HS-27A (cell line): ENCODE measurements around the gene PRPSAP2.
"Not testable (repeated sequence)": the region's sequence is repeated elsewhere in the genome, so short reads cannot be mapped to it uniquely, and the experiment has no call there.

ENCODE experiments used
- DNase-seq: peaks from one replicate; pipeline ENCODE4 v3.0.0-alpha.2; 2012; ENCODE audit warnings: low read depth, missing footprints

The PRPSAP2 gene

DNA sequence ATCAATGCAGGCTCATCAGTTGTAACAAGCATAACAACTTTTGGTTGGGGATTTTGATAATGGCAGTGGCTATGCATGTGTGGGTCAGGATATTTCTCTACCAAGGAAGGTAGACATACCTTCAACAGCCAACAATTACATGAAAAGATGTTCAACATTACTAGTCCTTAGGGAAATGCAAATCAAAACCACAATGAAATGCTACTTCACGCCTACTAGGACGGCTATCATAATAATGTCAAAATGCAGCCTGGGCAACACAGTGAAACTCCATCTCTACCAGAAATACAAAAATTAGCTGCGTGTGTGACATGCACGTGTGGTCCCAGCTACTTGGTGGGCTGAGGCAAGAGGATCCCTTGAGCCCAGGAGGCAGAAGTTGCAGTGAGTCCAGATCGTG, 86.7 kb downstream of the PRPSAP2 start:
- no peak for DNase-seq

GRCh38 chr17:18946536-18946935, 88.6 kb downstream of the PRPSAP2 start:
- no peak for DNase-seq

- DNase-seq: no peak
Measured at GRCh38 chr17:18947866-18948265, 89.9 kb downstream of the PRPSAP2 start.

- DNase-seq: no peak
Measured at GRCh38 chr17:18948476-18949006, 90.6 kb downstream of the PRPSAP2 start.

- no peak for DNase-seq
Measured at GRCh38 chr17:18949566-18949965, 91.6 kb downstream of the PRPSAP2 start.

- DNase-seq: no peak
Measured at GRCh38 chr17:18950346-18950745, 92.4 kb downstream of the PRPSAP2 start.

- DNase-seq: no peak
Measured at GRCh38 chr17:18950944-18951905, 93.3 kb downstream of the PRPSAP2 start.

DNA sequence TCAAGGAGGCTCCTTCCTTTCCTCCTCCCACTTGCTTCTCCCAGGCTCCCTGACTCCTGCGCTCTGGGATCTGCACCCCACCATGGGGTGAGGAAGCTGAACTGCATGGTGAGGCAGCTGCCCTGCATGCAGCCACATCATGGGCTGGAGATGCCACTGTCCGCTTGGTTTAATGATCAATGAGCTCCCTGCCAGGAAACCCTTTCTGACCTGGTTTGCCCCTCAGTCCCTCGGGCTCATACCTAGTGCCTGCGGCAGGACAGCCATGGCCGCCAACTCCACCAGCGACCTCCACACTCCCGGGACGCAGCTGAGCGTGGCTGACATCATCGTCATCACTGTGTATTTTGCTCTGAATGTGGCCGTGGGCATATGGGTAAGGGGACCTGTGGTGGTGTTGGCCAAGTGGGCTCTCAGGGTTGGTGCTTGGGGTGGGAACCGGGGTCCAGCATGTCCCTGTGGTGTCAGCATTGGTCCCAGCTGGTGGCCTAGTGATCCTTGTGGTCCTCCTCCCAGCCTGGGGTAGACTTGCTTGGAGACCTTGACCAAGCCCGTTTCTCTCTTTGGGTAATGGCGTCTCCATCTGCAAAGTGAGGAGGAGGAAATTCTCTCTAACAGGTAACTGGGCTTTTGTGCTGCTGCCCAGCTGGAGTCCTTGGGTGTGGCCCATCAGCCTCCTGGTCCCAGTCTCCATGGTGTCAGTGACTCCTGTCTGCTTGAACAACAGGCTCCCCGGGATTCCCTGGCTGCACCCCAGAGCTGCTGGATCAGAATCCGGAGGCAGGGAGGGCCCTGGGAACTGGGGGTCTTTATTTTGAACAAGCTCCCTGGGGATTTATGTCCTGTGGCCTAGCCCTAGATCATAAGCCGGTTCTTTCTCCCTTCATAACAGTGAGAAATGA, 94.3 kb downstream of the PRPSAP2 start, which contains the start of gene SLC5A10:
TSS of gene SLC5A10 (plus strand) at position 225 of the 902 bp plus-strand sequence. CDS start at position 266, 41 bp downstream.
- no peak for DNase-seq

DNA sequence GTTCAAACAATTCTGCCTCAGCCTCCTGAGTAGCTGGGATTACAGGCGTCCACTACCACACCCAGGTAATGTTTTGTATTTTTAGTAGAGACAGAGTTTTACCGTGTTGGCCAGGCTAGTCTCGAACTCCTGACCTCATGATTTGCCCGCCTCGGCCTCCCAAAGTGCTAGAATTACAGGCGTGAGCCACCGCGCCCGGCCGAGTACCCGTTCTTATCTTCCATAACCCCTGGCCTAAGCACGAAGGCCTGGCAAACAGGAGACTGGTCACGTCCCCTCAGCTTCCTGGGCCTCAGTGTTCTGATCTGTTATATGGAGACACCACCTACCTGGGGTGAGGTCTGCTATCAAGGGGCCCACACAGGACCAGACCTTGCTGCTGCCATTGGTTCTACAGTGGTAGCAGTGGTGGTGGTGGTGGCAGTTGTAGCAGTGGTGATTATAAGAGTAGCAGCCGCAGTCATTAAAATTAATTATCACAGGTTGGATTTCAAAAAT, 95.3 kb downstream of the PRPSAP2 start:
- no peak for DNase-seq

- no peak for DNase-seq
Measured at GRCh38 chr17:18954321-18954720, 96.4 kb downstream of the PRPSAP2 start.

DNA sequence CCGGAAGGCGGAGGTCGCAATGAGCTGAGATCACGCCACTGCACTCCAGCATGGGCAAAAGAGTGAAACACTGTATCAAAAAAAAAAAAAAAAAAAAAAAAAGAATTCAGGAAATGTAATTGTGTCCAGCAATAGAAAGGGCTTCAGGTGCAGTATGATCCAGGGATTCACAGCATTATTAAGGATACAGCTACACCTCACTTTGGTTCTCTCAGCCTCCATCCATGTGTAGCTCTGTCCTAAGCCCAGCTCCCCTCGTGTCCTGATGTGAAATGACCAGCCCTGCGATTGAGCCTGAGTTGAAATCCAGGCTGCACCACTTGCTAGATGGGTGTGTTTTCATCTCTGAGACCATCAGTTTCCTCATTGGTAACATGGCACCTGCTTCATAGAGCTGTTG, 97.1 kb downstream of the PRPSAP2 start:
- no peak for DNase-seq

DNA sequence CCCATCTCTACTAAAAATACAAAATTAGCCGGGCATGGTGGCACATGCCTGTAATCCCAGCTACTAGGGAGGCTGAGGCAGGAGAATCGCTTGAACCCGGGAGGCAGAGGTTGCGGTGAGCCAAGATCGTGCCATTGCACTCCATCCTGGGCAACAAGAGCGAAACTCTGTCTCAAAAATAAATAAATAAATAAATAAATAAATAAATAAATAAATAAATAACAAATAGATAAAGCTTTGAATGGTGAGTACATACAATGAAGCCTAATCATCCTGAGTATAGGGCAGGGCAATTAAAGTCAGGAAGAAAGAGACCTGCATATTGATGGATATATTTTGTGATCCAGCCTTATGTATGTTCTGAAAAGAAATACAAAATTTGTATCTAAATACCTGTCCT, 98.1 kb downstream of the PRPSAP2 start:
- DNase-seq: not testable (repeated sequence)

GRCh38 chr17:18956581-18956980, 98.7 kb downstream of the PRPSAP2 start:
- DNase-seq: no peak

DNA sequence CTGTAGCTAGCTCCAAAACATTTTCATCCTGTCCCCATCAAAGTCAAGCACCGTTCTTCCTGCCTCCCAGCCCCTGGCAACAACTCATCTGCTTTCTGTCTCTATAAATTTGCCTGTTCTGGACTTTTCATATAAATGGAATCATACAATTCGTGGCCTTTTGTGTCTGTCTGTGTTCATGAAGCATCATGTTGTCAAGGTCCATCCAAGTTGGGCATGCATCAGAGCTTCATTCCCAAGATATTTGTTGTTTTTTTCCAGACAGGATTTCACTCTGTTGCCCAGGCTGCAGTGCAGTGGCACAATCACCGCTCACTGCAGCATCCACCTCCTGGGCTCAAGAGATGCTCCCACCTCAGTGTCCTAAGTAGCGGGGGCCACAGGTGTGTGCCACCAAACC, 99.9 kb downstream of the PRPSAP2 start:
- no peak for DNase-seq

DNA sequence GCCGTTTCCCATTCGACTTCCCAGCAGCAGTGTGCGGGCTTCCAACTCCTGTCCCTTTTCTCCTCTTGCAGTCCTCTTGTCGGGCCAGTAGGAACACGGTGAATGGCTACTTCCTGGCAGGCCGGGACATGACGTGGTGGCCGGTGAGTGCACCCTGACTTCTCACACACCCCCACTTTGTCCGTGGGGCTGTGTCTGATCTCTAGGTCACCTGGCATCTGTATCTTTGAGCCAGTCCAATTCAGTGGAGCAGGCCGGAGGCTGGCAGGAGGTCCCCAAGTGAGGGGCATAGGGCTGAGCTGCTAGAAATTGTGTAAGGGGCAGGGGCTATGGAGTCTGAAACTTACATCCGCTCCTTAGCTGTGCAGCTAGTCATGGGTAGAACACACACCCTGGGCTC, 100.7 kb downstream of the PRPSAP2 start:
- DNase-seq: no peak

GRCh38 chr17:18959071-18959844, 101.3 kb downstream of the PRPSAP2 start:
- no peak for DNase-seq

- no peak for DNase-seq
Measured at GRCh38 chr17:18959845-18960240, 101.9 kb downstream of the PRPSAP2 start.

- no peak for DNase-seq
Measured at GRCh38 chr17:18960241-18960665, 102.3 kb downstream of the PRPSAP2 start.

DNA sequence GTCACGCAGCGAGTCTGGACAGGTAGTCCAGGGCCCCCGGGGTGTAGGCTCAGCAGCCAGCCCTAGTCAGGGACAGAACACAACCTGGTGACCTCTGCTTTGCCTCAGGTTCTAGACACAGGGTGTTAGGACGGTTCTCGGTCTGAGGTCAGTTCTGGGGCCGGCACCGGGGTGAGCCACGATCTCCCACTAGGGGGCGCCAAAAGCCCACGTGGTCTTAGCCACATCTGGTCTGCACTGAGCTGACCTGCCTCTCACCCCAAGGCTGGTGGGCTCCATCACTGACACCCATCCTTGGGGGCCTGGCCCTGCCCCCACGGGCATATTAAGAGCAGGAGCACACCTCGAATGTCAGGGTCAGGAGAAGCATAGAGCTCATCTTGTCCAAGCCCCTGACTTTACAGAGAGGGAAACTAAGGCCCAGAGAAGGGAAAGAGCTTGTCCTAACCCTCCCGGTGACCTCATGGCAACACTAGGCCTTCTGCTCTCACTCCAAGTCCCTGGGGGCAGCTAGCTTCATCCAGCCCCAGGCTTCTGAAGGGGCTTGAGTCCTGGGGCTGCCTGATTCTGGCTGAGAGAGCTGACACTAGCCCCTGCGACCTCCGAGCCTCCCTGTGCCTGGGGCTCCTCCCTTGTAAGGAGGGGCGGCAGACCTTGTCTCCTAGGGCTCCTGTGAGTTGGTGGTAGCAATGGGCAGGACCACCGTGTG, 103.0 kb downstream of the PRPSAP2 start:
- peak; percentile 55 for DNase-seq

GRCh38 chr17:18961634-18962493, 103.9 kb downstream of the PRPSAP2 start:
- no peak for DNase-seq
